ENCODE data around the gene UBE2L6.

DNA sequence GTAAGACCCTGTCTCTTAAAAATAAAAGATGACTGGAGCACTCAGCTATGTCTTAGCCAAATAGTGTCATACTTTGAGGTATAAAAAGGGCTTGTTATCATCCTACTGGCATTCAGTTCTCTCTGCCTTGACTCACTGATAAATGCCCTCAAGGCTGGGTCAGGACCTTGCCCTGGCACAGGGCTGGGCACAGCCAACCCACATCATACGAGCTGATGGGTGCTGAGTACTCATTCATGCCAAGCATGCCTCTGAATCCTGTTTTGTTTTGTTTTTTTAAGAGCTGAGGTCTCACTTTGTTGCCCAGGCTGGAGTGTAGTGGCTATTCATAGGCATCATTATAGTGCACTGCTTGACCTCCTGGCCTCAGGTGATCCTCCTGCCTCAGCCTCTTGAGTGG lies 28.1 kb downstream of the UBE2L6 start:
- TF ChIP-seq, protein P1, sequence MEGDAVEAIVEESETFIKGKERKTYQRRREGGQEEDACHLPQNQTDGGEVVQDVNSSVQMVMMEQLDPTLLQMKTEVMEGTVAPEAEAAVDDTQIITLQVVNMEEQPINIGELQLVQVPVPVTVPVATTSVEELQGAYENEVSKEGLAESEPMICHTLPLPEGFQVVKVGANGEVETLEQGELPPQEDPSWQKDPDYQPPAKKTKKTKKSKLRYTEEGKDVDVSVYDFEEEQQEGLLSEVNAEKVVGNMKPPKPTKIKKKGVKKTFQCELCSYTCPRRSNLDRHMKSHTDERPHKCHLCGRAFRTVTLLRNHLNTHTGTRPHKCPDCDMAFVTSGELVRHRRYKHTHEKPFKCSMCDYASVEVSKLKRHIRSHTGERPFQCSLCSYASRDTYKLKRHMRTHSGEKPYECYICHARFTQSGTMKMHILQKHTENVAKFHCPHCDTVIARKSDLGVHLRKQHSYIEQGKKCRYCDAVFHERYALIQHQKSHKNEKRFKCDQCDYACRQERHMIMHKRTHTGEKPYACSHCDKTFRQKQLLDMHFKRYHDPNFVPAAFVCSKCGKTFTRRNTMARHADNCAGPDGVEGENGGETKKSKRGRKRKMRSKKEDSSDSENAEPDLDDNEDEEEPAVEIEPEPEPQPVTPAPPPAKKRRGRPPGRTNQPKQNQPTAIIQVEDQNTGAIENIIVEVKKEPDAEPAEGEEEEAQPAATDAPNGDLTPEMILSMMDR (IDR thresholded peaks at IDR 0.05; ENCODE audit: insufficient read depth, low read length, poor library complexity, severe bottlenecking): no peak
- no peak for TF ChIP-seq EZH2phosphoT487 (conservative IDR thresholded peaks at IDR 0.05; ENCODE audit: low read length)
